Glutamatergic neuron (in vitro differentiated cells): ENCODE measurements around the gene TBC1D2. TPM values are rescaled to one million over a fixed set of nuclear protein-coding genes. Genes with fewer than 3 reads are reported as not detected.

Source experiments
- DNase-seq: peaks from one replicate; pipeline ENCODE4 v3.0.0; 2022
- H3K27ac Mint-ChIP-seq: one replicate; pipeline ENCODE4 v1.8.0; 2020; ENCODE audit warnings: mild to moderate bottlenecking, mixed read lengths, inconsistent platforms; ENCODE audit not compliant: unreplicated experiment
- H3K27me3 Mint-ChIP-seq: one replicate; pipeline ENCODE4 v1.8.0; 2020; ENCODE audit warnings: mild to moderate bottlenecking, moderate library complexity, mixed read lengths, inconsistent platforms; ENCODE audit not compliant: unreplicated experiment
- H3K36me3 Mint-ChIP-seq: one replicate; pipeline ENCODE4 v1.8.0; 2020; ENCODE audit warnings: mild to moderate bottlenecking, mixed read lengths, inconsistent platforms; ENCODE audit not compliant: unreplicated experiment
- H3K4me1 Mint-ChIP-seq: one replicate; pipeline ENCODE4 v1.8.0; 2020; ENCODE audit warnings: mild to moderate bottlenecking, low read depth, mixed read lengths, inconsistent platforms; ENCODE audit not compliant: unreplicated experiment
- H3K4me3 Mint-ChIP-seq: one replicate; pipeline ENCODE4 v1.8.0; 2020; ENCODE audit warnings: mild to moderate bottlenecking, mixed read lengths, inconsistent platforms; ENCODE audit not compliant: unreplicated experiment
- H3K9me3 Mint-ChIP-seq: one replicate; pipeline ENCODE4 v1.8.0; 2020; ENCODE audit warnings: mild to moderate bottlenecking, moderate library complexity, mixed read lengths, inconsistent platforms; ENCODE audit not compliant: unreplicated experiment
- total RNA-seq: library from RNA; stranded (reverse); fragmentation: NEBNext Ultra II Directional; extraction: Animal tissue kit (Norgen Biotek cat#: 25700); gene quantifications from one replicate; pipeline ENCODE4 v1.2.1, GENCODE V29; 2021; ENCODE audit not compliant: unreplicated experiment
- TF ChIP-seq, protein P1 (sequence below): fragments of 200-600 bp; sonication (generic); IDR thresholded peaks from one replicate; pipeline ENCODE4 v1.5.0; 2021; ENCODE audit not compliant: partially characterized antibody, unreplicated experiment

TBC1D2 gene
- total RNA-seq, 1 donor from 2014 or later: 7.6 TPM

- Mint-ChIP-seq H3K4me1 (peaks cover 6% of the 10 kb centered on the region), H3K36me3 (no peaks in the 10 kb centered on the region), H3K27ac (no peak overlapping the region), H3K4me3 (no peak overlapping the region), H3K27me3 (no peaks in the 10 kb centered on the region), H3K9me3 (peaks cover 3% of the 10 kb centered on the region)
- DNase-seq: no peak
- TF ChIP-seq, protein P1, sequence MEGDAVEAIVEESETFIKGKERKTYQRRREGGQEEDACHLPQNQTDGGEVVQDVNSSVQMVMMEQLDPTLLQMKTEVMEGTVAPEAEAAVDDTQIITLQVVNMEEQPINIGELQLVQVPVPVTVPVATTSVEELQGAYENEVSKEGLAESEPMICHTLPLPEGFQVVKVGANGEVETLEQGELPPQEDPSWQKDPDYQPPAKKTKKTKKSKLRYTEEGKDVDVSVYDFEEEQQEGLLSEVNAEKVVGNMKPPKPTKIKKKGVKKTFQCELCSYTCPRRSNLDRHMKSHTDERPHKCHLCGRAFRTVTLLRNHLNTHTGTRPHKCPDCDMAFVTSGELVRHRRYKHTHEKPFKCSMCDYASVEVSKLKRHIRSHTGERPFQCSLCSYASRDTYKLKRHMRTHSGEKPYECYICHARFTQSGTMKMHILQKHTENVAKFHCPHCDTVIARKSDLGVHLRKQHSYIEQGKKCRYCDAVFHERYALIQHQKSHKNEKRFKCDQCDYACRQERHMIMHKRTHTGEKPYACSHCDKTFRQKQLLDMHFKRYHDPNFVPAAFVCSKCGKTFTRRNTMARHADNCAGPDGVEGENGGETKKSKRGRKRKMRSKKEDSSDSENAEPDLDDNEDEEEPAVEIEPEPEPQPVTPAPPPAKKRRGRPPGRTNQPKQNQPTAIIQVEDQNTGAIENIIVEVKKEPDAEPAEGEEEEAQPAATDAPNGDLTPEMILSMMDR: no peak
Measured at GRCh38 chr9:98202252-98202651, 53.2 kb downstream of the TBC1D2 start.

- Mint-ChIP-seq H3K36me3 (no peaks in the 10 kb centered on the region), H3K9me3 (peaks cover 3% of the 10 kb centered on the region), H3K27me3 (no peaks in the 10 kb centered on the region), H3K4me1 (peaks cover 5% of the 10 kb centered on the region), H3K4me3 (no peak overlapping the region), H3K27ac (no peak overlapping the region)
- no peak for DNase-seq
- TF ChIP-seq, protein P1: no peak
Measured at GRCh38 chr9:98201749-98202148, 53.7 kb downstream of the TBC1D2 start.

DNA sequence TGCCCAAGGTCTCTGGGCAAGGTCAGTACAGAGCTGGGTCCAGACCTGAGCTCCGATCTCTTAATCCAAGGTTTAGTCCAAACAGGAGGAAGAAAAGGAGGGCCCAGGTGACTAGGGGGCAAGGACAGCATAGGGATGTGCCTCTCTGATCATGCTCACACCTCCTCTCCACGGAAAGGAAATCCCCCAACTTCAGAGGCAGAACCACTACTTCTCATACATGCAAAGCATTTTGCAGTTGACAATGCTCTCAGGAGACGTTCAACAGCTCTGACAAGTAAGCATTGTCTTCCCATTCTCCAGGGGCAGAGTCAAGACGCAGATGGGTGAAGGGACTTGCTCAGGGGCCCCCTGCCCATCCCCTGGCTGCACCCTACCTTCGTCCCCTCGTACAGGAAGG, 54.3 kb downstream of the TBC1D2 start:
- Mint-ChIP-seq H3K4me3 (no peak overlapping the region), H3K27ac (no peak overlapping the region), H3K4me1 (peaks cover 2% of the 10 kb centered on the region), H3K36me3 (no peaks in the 10 kb centered on the region), H3K9me3 (peaks cover 3% of the 10 kb centered on the region), H3K27me3 (no peaks in the 10 kb centered on the region)
- TF ChIP-seq, protein P1: no peak
- no peak for DNase-seq

DNA sequence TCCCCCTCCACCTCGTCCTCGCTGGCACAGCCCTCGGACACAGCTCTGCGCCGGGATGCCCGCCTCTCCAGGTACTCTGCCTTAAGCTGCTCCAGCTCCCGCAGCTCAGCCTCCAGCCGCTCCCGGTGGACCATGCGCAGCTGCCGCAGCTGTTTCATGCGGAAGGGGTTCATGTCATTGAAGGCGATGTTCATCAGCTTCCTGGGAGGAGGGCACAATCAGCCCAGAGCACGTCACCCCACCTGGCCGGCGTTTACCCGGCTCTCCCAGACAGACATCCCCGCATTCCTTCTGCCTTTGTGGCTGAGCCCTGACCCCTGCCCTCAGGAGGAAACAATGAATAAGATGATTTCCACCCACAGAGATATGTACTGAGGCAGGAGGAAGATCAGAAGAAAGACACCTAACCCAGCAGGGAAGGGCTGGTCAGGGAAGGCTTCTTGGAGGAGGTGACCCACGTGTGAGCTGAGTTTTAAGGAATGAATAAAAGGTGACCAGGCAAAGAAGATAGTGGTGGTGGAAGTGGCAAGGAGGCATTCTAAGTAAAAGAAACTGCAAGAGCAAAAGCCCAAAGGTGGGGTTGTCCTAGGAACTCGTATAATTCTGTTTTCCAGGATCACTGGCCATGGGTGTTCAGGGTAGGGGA, 55.9 kb downstream of the TBC1D2 start:
- Mint-ChIP-seq H3K27ac (no peak overlapping the region), H3K4me1 (peaks cover 4% of the 10 kb centered on the region), H3K9me3 (peaks cover 1% of the 10 kb centered on the region), H3K4me3 (no peak overlapping the region), H3K36me3 (no peaks in the 10 kb centered on the region), H3K27me3 (no peaks in the 10 kb centered on the region)
- TF ChIP-seq, protein P1: no peak
- no peak for DNase-seq

- no peak for DNase-seq
- H3K27ac Mint-ChIP-seq: no peak overlapping the region
- no peaks in the 10 kb centered on the region for H3K36me3 Mint-ChIP-seq
- peaks cover 3% of the 10 kb centered on the region for H3K9me3 Mint-ChIP-seq
- TF ChIP-seq, protein P1: no peak
- no peak overlapping the region for H3K4me3 Mint-ChIP-seq
- peaks cover 8% of the 10 kb centered on the region for H3K4me1 Mint-ChIP-seq
- peaks cover 4% of the 10 kb centered on the region for H3K27me3 Mint-ChIP-seq
Measured at GRCh38 chr9:98195671-98196070, 59.8 kb downstream of the TBC1D2 start.
